DND-41 (cell line): Measurements from ENCODE around the gene MAGEB4.

Experiments used
- EZH2 ChIP-seq: IDR thresholded peaks from 3 replicates; pipeline ENCODE4 v1.6.1; 2012; ENCODE audit warnings: borderline replicate concordance, low read depth, mild to moderate bottlenecking, moderate library complexity, low read length, inconsistent platforms; ENCODE audit not compliant: severe bottlenecking
- TF ChIP-seq, protein P1 (sequence below): IDR thresholded peaks from 2 replicates; pipeline ENCODE4 v1.5.1; 2012; ENCODE audit warnings: borderline replicate concordance, low read length, moderate library complexity, mild to moderate bottlenecking; ENCODE audit not compliant: poor library complexity, severe bottlenecking; ENCODE audit errors: extremely low read depth

GRCh38 chrX:30215357-30215843 is 26.4 kb upstream of the MAGEB4 start, which contains the start of gene MAGEB2:
- TF ChIP-seq, protein P1, sequence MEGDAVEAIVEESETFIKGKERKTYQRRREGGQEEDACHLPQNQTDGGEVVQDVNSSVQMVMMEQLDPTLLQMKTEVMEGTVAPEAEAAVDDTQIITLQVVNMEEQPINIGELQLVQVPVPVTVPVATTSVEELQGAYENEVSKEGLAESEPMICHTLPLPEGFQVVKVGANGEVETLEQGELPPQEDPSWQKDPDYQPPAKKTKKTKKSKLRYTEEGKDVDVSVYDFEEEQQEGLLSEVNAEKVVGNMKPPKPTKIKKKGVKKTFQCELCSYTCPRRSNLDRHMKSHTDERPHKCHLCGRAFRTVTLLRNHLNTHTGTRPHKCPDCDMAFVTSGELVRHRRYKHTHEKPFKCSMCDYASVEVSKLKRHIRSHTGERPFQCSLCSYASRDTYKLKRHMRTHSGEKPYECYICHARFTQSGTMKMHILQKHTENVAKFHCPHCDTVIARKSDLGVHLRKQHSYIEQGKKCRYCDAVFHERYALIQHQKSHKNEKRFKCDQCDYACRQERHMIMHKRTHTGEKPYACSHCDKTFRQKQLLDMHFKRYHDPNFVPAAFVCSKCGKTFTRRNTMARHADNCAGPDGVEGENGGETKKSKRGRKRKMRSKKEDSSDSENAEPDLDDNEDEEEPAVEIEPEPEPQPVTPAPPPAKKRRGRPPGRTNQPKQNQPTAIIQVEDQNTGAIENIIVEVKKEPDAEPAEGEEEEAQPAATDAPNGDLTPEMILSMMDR = no peak
- no peak for TF ChIP-seq EZH2
